ENCODE measurements around the gene SPEM3.

DNA sequence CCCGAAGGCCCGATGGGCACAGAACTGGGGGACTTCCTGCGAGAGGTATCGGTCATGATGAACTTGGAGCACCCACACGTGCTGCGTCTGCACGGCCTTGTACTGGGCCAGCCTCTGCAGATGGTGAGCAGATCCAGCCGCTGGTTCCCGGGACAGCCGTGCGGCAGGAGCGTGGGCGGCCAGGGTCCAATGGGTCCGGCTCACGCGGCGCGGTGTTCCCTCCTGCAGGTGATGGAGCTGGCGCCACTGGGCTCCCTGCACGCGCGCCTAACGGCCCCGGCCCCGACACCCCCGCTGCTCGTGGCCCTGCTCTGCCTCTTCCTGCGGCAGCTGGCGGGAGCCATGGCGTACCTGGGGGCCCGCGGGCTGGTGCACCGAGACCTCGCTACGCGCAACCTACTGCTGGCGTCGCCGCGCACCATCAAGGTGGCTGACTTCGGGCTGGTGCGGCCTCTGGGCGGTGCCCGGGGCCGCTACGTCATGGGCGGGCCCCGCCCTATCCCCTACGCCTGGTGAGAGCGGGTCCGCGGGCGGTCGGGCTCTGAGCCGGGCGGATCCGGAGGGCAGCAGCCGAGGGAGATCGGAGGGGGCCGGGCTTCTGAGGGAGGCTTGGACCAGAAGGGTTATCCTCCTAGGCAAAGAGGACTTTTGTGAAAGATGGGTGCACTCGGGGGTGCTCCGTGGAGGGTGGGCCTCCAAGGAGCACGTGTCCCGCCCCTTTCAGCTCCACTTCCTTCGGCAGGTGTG lies 44.7 kb upstream of the SPEM3 start:
- TF ChIP-seq, protein P1, sequence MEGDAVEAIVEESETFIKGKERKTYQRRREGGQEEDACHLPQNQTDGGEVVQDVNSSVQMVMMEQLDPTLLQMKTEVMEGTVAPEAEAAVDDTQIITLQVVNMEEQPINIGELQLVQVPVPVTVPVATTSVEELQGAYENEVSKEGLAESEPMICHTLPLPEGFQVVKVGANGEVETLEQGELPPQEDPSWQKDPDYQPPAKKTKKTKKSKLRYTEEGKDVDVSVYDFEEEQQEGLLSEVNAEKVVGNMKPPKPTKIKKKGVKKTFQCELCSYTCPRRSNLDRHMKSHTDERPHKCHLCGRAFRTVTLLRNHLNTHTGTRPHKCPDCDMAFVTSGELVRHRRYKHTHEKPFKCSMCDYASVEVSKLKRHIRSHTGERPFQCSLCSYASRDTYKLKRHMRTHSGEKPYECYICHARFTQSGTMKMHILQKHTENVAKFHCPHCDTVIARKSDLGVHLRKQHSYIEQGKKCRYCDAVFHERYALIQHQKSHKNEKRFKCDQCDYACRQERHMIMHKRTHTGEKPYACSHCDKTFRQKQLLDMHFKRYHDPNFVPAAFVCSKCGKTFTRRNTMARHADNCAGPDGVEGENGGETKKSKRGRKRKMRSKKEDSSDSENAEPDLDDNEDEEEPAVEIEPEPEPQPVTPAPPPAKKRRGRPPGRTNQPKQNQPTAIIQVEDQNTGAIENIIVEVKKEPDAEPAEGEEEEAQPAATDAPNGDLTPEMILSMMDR (IDR thresholded peaks at IDR 0.05 in 4 of 5, conservative IDR thresholded peaks at IDR 0.05 in 1 of 5) = no peak
- no peak for TF ChIP-seq POLR2A (IDR thresholded peaks at IDR 0.05)

Measured in gastrocnemius medialis (tissue), 4 donors.